Fibroblast of mammary gland (primary cell): Measurements from ENCODE around the gene VWA3A.

Experiments used
- DNase-seq: peaks from one replicate; pipeline ENCODE4 v3.0.0-alpha.2; 2010; ENCODE audit warnings: low read depth
- H3K4me3 ChIP-seq: 2 replicates; pipeline ENCODE4 v1.5.1; 2011; ENCODE audit warnings: low read depth, mild to moderate bottlenecking, low read length, moderate library complexity; ENCODE audit not compliant: control insufficient read depth
- TF ChIP-seq, protein P1 (sequence below): conservative IDR thresholded peaks from 2 replicates; pipeline ENCODE4 v1.5.1; 2011; ENCODE audit warnings: low read depth, low read length, inconsistent platforms; ENCODE audit not compliant: control insufficient read depth, insufficient read depth

The VWA3A gene

DNA sequence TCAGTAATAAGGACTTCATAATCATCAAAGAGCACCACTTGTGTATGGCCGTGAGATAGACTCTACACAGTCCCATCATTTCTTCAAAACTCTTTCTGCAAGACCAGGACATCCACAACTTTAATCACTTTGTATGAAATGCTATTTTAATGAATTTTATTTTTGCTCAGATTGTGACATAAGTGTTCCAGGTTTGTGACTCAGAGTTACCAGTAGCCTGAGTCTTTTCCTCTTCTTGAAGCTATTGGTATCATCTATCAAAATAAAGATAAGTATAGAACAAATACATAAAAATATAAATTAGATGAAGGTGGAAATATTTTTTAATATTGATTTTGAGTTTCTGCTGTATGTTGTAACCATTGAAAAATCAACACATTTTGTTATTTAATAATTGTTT is 16.6 kb upstream of the VWA3A start:
- peak; percentile 40 for DNase-seq
- TF ChIP-seq, protein P1, sequence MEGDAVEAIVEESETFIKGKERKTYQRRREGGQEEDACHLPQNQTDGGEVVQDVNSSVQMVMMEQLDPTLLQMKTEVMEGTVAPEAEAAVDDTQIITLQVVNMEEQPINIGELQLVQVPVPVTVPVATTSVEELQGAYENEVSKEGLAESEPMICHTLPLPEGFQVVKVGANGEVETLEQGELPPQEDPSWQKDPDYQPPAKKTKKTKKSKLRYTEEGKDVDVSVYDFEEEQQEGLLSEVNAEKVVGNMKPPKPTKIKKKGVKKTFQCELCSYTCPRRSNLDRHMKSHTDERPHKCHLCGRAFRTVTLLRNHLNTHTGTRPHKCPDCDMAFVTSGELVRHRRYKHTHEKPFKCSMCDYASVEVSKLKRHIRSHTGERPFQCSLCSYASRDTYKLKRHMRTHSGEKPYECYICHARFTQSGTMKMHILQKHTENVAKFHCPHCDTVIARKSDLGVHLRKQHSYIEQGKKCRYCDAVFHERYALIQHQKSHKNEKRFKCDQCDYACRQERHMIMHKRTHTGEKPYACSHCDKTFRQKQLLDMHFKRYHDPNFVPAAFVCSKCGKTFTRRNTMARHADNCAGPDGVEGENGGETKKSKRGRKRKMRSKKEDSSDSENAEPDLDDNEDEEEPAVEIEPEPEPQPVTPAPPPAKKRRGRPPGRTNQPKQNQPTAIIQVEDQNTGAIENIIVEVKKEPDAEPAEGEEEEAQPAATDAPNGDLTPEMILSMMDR = no peak
- no peak overlapping the region for H3K4me3 ChIP-seq

DNA sequence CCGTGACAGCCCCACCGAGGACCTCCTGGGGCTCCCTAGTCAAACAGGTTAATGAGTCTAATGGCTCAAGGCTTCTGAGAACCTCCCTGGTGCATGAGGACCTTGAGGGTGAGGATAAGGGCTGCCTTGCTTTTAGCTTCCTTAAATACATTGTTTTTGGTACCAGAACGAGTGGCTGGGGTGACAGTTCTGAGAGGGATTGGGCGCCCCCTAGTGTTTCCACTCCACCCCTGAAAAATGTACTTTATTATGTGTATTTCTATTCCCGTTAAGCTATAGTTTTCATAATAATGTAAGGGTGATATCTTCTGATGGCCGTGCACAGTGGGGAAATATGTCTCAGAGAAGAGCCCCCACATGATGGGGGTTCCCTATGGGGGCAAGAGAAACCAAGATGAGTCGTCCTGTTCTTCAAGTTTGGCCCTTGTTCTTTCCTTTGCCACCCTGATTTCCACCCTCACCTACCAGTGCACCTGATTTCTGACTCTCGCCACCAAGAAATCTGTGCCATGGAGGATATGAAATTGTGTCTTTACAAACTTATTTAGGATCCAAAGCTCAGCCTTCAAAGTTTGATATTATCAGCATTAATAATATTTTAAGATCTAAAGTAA is 14.5 kb upstream of the VWA3A start:
- DNase-seq = peak; percentile 67
- H3K4me3 ChIP-seq = no peak overlapping the region
- TF ChIP-seq, protein P1 = peak; percentile 80

- no peak overlapping the region for H3K4me3 ChIP-seq
- TF ChIP-seq, protein P1 = no peak
- no peak for DNase-seq
Measured at GRCh38 chr16:22078656-22079055, 13.7 kb upstream of the VWA3A start.

DNA sequence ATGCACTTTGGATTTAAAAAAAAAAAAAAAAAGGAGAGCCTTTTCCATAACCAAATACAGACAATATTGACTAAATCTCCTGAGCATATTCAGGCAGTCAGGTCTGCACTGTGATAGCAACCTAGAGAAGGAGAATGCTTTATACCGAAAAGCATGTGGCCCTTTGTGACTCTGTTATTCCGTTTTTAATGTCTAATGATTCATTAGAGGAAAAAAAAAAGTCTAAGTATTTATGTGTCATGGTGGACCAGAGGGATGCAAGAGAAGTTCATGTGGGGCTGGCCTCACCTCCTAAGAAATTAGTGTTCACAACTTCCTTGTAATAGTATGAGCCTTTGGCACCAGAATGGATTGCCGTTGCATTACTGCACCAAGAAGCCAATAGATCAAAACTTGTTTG is 11.3 kb upstream of the VWA3A start:
- H3K4me3 ChIP-seq = no peak overlapping the region
- DNase-seq = peak; percentile 19
- TF ChIP-seq, protein P1 = no peak

GRCh38 chr16:22086440-22086839 is 5.9 kb upstream of the VWA3A start:
- H3K4me3 ChIP-seq = no peak overlapping the region
- TF ChIP-seq, protein P1 = no peak
- DNase-seq = no peak

DNA sequence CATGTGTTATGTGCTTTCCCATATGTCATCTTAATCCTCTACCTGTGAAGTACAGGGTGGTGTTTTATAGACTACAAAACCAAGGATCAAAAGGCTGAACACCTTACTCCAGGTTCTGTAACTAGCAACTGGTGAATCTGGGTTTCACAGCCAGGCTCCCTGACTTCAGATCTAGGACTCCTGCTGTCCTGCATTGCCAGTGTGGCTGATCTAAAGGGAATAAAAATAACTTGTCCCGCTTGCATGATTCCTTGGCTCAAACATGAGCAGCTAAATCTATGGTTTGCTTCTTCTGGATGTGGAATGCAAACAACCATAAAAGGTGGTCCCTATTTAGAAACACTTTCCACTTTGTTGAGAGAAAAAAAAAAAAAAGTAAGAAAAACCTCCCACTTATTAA is 3.7 kb upstream of the VWA3A start:
- no peak for DNase-seq
- no peak overlapping the region for H3K4me3 ChIP-seq
- TF ChIP-seq, protein P1 = no peak

DNA sequence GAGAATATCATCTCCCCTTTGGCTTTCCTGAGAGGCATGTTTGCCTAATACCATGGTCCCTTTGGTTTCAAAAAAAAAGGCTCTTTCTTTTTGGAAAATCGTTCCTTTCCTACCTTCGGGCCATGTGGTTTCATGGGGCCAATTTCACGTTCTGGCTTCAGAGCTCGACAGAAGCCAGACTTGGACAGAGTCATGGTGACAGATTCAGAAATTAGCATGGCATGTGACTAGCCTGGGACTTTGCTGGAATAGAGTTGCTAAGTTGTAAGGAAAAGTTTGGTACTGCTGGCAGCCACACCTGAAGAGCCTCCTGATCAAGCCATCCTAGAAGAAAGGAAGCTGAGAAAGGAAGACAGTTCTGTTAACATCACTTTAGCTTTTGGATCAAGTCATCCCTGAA is 2.4 kb upstream of the VWA3A start:
- TF ChIP-seq, protein P1 = no peak
- no peak for DNase-seq
- H3K4me3 ChIP-seq = no peak overlapping the region
